SHP77 (cell line): ENCODE data around the gene PCDHGA5.
"Not testable (repeated sequence)": the region's sequence is repeated elsewhere in the genome, so short reads cannot be mapped to it uniquely, and the experiment has no call there.

Source experiments
- DNase-seq, 2 experiments: peaks; one replicate each; lab custom pipeline; 2025; lab: John Stamatoyannopoulos, UW

The PCDHGA5 gene

DNA sequence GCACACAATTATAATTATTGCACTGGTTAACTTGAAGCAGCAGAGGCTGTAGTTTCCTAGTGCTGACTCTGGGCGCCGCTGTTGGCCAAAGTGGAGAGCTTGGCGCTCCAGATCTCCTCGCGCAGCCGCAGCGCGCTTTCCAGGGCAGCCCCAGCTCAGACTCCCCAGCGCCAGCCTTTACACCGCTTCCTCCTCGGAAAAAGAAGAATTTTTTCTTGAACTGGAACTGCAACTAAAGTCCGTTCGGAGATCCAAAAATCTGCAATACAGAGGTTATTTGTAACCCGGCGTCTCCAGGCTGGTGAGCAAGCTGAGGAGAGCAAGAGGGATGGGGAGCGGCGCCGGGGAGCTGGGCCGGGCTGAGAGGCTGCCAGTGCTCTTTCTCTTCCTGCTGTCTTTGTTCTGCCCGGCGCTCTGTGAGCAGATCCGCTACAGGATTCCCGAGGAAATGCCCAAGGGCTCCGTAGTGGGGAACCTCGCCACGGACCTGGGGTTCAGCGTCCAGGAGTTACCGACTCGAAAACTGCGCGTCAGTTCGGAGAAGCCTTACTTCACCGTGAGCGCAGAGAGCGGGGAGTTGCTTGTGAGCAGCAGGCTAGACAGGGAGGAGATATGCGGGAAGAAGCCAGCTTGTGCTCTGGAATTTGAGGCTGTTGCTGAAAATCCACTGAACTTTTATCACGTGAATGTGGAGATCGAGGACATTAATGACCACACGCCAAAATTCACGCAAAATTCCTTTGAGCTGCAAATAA lies 23.8 kb downstream of the PCDHGA5 start, which contains the start of gene PCDHGB4:
Gene PCDHGB4 (plus strand): TSS at position 142 of the 755 bp plus-strand sequence. CDS start 187 bp downstream, at position 329.
- not testable (repeated sequence) for DNase-seq

DNA sequence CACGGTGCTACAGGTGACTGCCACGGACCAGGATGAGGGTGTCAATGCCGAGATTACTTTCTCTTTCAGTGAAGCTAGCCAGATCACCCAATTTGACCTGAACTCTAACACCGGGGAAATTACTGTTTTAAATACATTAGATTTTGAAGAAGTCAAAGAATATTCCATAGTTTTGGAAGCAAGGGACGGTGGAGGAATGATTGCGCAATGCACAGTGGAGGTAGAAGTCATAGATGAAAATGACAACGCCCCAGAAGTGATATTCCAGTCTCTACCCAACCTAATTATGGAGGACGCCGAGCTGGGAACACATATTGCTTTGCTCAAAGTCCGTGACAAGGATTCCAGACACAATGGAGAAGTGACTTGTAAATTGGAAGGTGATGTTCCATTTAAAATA lies 24.7 kb downstream of the PCDHGA5 start:
- no peak for DNase-seq

DNA sequence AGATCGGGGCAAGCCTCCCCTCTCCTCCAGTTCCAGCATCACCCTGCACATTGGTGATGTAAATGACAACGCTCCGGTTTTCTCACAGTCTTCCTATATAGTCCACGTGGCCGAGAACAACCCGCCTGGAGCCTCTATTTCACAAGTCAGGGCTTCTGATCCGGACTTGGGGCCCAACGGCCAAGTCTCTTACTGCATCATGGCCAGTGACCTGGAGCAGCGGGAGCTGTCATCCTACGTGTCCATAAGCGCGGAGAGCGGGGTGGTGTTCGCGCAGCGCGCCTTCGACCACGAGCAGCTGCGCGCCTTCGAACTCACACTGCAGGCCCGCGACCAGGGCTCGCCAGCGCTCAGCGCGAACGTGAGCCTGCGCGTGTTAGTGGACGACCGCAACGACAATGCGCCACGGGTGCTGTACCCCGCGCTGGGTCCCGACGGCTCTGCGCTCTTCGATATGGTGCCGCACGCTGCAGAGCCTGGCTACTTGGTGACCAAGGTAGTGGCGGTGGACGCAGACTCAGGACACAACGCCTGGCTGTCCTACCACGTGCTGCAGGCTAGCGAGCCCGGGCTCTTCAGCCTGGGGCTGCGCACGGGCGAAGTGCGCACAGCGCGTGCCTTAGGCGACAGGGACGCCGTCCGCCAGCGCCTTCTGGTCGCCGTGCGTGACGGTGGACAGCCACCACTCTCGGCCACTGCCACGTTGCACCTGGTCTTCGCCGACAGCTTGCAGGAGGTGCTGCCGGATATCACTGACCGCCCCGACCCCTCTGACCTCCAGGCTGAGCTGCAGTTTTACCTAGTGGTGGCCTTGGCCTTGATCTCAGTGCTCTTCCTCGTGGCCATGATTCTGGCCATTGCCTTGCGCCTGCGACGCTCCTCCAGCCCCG lies 25.4 kb downstream of the PCDHGA5 start:
- DNase-seq: no peak

DNA sequence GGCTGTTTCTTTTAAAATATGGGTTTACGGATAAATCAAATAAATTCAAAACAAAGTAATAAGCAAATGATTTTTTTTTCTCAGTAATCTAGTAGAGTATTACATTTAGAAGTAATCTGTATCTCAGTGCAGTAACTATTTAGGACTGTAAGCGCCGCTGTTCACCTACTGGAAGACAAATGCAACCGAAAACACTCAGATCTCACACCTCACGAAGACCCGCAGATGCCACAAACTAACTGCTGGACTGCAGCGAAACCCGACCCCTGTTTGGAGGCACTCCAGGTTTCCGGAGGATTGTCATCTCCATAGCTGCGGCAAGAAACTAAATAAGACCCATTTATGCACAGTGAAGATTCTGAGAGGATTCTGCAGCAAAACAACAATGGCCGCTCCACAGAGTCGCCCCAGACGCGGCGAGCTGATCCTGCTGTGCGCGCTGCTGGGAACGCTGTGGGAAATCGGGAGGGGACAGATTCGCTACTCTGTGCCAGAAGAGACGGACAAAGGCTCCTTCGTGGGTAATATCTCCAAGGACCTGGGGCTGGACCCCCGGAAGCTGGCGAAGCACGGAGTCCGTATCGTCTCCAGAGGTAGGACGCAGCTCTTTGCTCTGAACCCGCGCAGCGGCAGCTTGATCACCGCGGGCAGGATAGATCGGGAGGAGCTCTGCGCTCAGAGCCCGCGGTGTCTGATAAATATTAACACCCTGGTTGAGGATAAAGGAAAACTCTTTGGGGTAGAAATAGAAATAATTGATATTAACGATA lies 28.7 kb downstream of the PCDHGA5 start, which contains the start of gene PCDHGA8:
Gene PCDHGA8 (plus strand): TSS at position 205 of the 770 bp plus-strand sequence. CDS start 181 bp downstream, at position 386.
- no peak for DNase-seq

DNA sequence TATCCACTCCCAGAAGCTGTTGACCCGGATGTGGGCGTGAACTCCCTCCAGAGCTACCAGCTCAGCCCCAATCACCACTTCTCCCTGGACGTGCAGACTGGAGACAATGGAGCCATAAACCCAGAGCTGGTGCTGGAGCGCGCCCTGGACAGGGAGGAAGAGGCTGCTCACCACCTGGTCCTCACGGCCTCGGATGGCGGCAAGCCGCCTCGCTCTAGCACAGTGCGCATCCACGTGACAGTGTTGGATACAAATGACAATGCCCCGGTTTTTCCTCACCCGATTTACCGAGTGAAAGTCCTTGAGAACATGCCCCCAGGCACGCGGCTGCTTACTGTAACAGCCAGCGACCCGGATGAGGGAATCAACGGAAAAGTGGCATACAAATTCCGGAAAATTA lies 29.3 kb downstream of the PCDHGA5 start:
- no peak for DNase-seq

DNA sequence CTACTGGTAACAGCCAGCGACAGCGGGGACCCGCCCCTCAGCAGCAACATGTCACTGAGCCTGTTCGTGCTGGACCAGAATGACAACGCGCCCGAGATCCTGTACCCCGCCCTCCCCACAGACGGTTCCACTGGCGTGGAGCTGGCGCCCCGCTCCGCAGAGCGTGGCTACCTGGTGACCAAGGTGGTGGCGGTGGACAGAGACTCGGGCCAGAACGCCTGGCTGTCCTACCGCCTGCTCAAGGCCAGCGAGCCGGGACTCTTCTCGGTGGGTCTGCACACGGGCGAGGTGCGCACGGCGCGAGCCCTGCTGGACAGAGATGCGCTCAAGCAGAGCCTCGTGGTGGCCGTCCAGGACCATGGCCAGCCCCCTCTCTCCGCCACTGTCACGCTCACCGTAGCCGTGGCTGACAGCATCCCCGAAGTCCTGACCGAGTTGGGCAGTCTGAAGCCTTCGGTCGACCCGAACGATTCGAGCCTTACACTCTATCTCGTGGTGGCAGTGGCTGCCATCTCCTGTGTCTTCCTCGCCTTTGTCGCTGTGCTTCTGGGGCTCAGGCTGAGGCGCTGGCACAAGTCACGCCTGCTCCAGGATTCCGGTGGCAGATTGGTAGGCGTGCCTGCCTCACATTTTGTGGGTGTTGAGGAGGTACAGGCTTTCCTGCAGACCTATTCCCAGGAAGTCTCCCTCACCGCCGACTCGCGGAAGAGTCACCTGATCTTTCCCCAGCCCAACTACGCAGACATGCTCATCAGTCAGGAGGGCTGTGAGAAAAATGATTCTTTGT lies 30.6 kb downstream of the PCDHGA5 start:
- not testable (repeated sequence) for DNase-seq

DNA sequence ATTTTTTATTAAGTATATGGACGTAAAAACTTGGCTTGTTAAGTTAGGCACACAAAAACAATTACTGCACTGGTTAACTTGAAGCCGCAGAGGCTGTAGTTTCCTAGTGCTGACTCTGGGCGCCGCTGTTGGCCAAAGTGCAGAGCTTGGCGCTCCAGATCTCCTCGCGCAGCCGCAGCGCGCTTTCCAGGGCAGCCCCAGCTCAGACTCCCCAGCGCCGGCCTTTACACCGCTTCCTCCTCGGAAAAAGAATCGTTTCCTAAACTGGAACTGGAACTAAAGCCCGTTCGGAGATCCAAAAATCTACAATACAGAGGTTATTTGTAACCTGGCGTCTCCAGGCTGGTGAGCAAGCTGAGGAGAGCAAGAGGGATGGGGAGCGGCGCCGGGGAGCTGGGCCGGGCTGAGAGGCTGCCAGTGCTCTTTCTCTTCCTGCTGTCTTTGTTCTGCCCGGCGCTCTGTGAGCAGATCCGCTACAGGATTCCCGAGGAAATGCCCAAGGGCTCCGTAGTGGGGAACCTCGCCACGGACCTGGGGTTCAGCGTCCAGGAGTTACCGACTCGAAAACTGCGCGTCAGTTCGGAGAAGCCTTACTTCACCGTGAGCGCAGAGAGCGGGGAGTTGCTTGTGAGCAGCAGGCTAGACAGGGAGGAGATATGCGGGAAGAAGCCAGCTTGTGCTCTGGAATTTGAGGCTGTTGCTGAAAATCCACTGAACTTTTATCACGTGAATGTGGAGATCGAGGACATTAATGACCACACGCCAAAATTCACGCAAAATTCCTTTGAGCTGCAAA lies 34.0 kb downstream of the PCDHGA5 start, which contains the start of gene PCDHGB5:
Gene PCDHGB5 (plus strand): TSS at position 192 of the 796 bp plus-strand sequence. CDS start 181 bp downstream, at position 373.
- DNase-seq: not testable (repeated sequence)

DNA sequence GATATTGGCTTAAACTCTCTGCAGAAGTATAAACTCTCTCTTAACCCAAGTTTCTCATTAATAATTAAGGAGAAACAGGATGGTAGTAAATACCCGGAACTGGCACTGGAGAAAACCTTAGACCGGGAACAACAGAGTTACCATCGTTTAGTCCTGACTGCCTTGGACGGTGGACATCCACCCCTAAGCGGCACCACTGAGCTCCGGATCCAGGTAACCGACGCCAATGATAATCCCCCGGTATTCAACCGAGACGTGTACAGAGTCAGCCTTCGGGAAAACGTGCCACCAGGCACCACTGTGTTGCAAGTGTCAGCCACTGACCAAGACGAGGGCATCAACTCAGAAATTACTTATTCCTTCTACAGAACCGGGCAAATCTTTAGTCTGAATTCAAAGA lies 34.6 kb downstream of the PCDHGA5 start:
- no peak for DNase-seq

DNA sequence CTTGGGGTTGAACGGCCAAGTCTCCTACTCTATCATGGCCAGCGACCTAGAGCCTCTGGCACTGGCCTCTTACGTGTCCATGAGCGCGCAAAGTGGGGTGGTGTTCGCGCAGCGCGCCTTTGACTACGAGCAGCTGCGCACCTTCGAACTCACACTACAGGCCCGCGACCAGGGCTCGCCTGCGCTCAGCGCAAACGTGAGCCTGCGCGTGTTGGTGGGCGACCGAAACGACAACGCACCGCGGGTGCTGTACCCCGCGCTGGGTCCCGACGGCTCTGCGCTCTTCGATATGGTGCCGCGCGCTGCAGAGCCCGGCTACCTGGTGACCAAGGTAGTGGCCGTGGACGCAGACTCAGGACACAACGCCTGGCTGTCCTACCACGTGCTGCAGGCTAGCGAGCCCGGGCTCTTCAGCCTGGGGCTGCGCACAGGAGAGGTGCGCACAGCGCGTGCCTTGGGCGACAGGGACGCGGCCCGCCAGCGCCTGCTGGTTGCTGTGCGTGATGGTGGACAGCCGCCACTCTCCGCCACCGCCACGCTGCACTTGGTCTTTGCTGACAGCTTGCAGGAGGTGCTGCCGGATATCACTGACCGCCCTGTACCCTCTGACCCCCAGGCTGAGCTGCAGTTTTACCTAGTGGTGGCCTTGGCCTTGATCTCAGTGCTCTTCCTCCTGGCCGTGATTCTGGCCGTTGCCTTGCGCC lies 35.7 kb downstream of the PCDHGA5 start:
- no peak for DNase-seq

DNA sequence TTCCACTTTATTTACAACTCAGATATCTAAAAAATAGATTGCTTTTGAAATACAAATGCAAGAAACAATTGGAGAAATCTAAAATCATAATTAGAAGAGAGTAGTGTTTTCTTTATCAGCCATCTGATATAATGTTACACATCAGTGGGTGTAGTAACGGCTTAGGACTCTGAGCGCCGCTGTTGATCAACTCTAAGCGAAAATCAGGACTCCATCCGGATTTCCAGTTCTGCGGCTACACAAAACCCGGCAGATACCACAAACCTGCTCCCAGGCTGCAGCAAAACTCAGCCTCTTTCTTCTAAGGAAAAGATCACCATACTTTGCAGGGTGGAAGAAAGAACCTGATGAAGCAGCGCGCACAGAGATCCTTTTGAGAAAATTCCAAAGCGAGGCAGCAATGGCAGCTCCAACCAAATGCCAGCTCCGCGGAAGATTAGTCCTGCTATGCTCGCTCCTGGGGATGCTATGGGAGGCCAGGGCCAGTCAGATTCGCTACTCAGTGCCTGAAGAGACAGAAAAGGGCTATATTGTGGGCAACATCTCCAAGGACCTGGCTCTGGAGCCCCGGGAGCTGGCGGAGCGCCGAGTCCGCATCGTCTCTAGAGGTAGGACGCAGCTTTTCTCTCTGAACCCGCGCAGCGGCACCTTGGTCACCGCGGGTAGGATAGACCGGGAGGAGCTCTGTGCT lies 38.7 kb downstream of the PCDHGA5 start, which contains the start of gene PCDHGA9:
Gene PCDHGA9 (plus strand): TSS at position 226 of the 691 bp plus-strand sequence. CDS start 175 bp downstream, at position 401.
- DNase-seq: peak; percentile 6 to 10

DNA sequence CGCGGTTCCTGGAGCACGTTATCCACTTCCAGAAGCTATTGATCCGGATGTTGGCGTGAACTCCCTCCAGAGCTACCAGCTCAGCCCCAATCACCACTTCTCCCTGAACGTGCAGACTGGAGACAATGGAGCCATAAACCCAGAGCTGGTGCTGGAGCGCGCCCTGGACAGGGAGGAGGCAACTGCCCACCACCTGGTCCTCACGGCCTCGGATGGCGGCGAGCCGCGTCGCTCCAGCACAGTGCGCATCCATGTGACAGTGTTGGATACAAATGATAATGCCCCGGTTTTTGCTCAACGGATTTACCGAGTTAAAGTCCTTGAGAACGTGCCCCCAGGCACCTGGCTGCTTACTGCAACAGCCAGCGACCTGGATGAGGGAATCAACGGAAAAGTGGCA lies 39.4 kb downstream of the PCDHGA5 start:
- no peak for DNase-seq

DNA sequence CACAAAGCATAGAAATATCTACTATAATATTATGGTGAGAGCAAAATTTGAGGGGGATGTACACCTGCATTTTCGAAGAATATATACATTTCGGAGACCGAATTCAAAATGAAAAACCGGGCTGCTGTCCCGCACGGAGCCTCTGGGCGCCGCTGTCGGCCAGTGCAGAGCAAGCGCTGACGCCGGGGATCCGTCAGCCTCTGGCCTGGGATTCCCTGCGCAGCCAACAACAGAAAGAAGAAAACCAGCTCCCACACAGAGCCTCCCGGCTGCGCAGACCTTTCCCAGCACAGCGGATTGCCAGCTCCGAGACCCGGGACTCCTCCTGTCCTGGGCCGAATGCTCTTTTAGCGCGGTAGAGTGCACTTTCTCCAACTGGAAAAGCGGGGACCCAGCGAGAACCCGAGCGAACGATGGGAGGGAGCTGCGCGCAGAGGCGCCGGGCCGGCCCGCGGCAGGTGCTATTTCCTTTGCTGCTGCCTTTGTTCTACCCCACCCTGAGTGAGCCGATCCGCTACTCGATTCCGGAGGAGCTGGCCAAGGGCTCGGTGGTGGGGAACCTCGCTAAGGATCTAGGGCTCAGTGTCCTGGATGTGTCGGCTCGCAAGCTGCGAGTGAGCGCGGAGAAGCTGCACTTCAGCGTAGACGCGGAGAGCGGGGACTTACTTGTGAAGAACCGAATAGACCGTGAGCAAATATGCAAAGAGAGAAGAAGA lies 44.0 kb downstream of the PCDHGA5 start, which contains the start of gene PCDHGB6:
Gene PCDHGB6 (plus strand): TSS at position 232 of the 716 bp plus-strand sequence. CDS start 182 bp downstream, at position 414.
- DNase-seq: not testable (repeated sequence)

DNA sequence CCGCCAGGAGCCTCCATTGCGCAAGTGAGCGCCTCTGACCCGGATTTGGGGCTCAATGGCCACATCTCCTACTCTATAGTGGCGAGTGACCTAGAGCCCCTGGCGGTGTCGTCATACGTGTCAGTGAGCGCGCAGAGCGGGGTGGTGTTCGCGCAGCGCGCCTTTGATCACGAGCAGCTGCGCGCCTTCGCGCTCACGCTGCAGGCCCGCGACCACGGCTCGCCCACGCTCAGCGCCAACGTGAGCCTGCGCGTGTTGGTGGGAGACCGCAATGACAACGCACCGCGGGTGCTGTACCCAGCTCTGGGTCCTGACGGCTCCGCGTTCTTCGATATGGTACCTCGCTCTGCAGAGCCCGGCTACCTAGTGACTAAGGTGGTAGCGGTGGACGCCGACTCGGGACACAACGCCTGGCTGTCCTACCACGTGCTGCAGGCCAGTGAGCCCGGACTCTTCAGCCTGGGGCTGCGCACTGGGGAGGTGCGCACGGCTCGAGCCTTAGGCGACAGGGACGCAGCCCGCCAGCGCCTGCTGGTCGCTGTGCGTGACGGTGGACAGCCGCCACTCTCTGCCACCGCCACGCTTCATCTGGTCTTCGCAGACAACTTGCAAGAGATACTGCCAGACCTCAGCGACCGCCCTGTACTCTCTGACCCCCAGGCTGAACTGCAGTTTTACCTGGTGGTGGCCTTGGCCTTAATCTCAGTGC lies 45.8 kb downstream of the PCDHGA5 start:
- DNase-seq: no peak

DNA sequence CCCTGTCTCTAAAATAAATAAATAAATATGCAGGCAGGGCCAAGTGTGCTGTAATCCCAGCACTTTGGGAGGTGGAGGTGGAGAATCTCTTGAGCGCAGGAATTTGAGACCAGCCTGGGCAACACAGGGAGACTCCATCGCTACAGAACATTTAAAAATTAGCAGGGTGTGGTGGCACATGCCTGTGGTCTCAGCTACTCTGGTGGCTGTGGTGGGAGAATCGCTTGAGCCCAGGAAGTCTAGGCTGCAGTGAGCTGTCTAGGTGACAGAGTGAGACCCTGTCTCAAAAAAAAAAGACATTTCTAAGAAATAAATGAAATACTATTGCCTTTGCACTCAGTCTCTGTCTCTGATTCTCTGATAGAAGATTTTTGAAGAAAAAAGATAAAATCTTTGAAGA lies 47.6 kb downstream of the PCDHGA5 start:
- DNase-seq: no peak

DNA sequence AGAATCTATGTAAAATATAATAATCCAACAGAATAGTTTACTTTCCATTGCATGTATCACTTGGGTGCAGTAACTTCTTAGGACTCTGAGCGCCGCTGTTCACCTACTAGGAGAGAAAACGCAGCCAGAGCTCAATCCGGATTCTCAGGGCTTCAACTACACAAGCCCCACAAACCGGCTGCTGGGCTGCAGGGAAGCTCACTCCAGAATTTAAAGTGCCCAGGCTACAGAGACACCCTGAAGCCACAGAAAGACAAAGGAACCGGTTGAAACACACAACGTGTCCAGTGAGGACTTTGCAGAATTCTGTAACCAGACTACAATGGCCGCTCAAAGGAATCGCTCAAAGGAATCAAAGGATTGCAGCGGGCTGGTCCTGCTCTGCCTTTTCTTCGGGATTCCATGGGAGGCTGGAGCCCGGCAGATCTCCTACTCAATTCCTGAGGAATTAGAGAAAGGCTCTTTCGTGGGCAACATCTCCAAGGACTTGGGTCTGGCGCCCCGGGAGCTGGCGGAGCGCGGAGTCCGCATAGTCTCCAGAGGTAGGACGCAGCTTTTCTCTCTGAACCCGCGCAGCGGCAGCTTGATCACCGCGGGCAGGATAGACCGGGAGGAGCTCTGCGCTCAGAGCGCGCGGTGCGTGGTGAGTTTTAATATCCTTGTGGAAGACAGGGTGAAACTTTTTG lies 49.0 kb downstream of the PCDHGA5 start, which contains the start of gene PCDHGA10:
Gene PCDHGA10 (plus strand): TSS at position 134 of the 686 bp plus-strand sequence. CDS start 189 bp downstream, at position 323.
- DNase-seq: peak; percentile 67 to 69

DNA sequence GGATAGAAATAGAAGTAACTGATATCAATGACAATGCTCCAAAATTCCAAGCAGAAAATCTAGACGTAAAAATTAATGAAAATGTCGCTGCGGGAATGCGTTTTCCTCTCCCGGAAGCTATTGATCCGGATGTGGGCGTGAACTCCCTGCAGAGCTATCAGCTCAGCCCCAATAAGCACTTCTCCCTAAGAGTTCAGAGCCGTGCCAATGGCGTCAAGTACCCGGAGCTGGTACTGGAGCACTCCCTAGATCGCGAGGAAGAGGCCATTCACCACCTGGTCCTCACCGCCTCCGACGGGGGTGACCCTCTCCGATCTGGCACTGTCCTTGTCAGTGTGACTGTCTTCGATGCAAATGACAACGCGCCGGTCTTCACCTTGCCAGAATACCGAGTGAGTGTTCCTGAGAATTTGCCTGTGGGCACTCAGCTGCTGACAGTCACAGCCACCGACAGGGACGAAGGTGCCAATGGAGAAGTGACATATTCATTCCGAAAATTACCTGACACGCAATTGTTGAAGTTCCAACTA lies 49.6 kb downstream of the PCDHGA5 start:
- DNase-seq: no peak
